HepG2 (cell line): ENCODE data around the gene OR52W1. TPM values are rescaled to one million over a fixed set of nuclear protein-coding genes. Genes with fewer than 3 reads are reported as not detected.

Experiments
- ATAC-seq: fragments of 200-7000 bp; cut with Tn5 transposase; 3 replicates; pipeline ENCODE4 v1.9.1; 2020; ENCODE audit warnings: mild to moderate bottlenecking, moderate library complexity
- BruUV-seq: library from RNA; stranded (reverse); fragments of 400-500 nt; replicated peaks from 2 replicates; lab custom pipeline; 2021; lab: Mats Ljungman, UMichigan
- CTCF ChIA-PET: fragments of 300-600 bp; formaldehyde crosslinking; extraction: SDS; loops from one replicate; lab custom pipeline; 2021; ENCODE audit warnings: low total read pairs, inconsistent platforms, low intra/inter-chr PET ratio; lab: Yijun Ruan, JAX
- POLR2A ChIA-PET: fragments of 350-600 bp; sonication (Branson Sonifier 250); formaldehyde crosslinking; loops from one replicate; lab custom pipeline; 2020; ENCODE audit warnings: antibody characterized with exemption, inconsistent platforms; lab: Yijun Ruan, JAX
- DNase-seq: peaks from one replicate; pipeline ENCODE4 v3.0.0-alpha.2; 2015; ENCODE audit warnings: low spot score
- FAIRE-seq: peaks from 3 replicates; lab custom pipeline; 2011; peaks lifted over from hg19 to GRCh38; lab: Jason Lieb, UNC
- H2AFZ ChIP-seq: one replicate; pipeline ENCODE4 v1.6.1; 2011; ENCODE audit warnings: low read length, inconsistent platforms
- H3K27ac ChIP-seq: fragments of 300-600 bp; 3 replicates; pipeline ENCODE4 v1.8.0; 2011; ENCODE audit warnings: mixed run types, mild to moderate bottlenecking, mixed read lengths, low read length, inconsistent platforms; ENCODE audit not compliant: insufficient read depth; ENCODE audit errors: extremely low read length
- H3K27me3 ChIP-seq, 2 experiments: fragments of 200-600 bp in 1 of 2; 2 replicates in 1 of 2; 3 replicates in 1 of 2; pipeline versions ENCODE4 v1.6.0 to v1.8.0; 2011; ENCODE audit warnings: low read length in 2 of 2, mild to moderate bottlenecking in 2 of 2, moderate library complexity in 2 of 2, inconsistent platforms in 1 of 2; ENCODE audit not compliant: insufficient read depth in 2 of 2, control insufficient read depth in 1 of 2
- H3K36me3 ChIP-seq, 2 experiments: fragments of 200-600 bp in 1 of 2; replicated peaks in 1 of 2; 2 replicates in 1 of 2; 3 replicates in 1 of 2; pipeline versions ENCODE4 v1.5.1 to v1.8.0; 2011; ENCODE audit warnings: low read length in 2 of 2, inconsistent platforms in 1 of 2; ENCODE audit not compliant: insufficient read depth in 2 of 2, control insufficient read depth in 1 of 2
- H3K4me1 ChIP-seq: 2 replicates; pipeline ENCODE4 v1.5.1; 2012; ENCODE audit warnings: low read length, inconsistent platforms; ENCODE audit not compliant: insufficient read depth
- H3K4me2 ChIP-seq: 2 replicates; pipeline ENCODE4 v1.6.0; 2011; ENCODE audit warnings: low read depth, low read length, inconsistent platforms
- H3K4me3 ChIP-seq, 3 experiments: fragments of 200-600 bp in 1 of 3; sonication (generic), shearing (Covaris generic) in 1 of 3; replicated peaks in 1 of 3; 2 replicates each; pipeline ENCODE4 v1.5.1; 2011 to 2016; ENCODE audit warnings: low read length in 3 of 3, inconsistent platforms in 2 of 3, low read depth in 2 of 3, mild to moderate bottlenecking in 2 of 3, control low read depth in 1 of 3, mixed read lengths in 1 of 3; ENCODE audit not compliant: insufficient read depth in 1 of 3
- H3K79me2 ChIP-seq: one replicate; pipeline ENCODE4 v1.6.1; 2011; ENCODE audit warnings: low read length, inconsistent platforms; ENCODE audit not compliant: insufficient read depth
- H3K9ac ChIP-seq: 2 replicates; pipeline ENCODE4 v1.6.0; 2011; ENCODE audit warnings: mild to moderate bottlenecking, low read depth, low read length, inconsistent platforms; ENCODE audit not compliant: insufficient read depth
- H3K9me3 ChIP-seq: 2 replicates; pipeline ENCODE4 v1.5.1; 2012; ENCODE audit warnings: mild to moderate bottlenecking, low read length
- H4K20me1 ChIP-seq: 2 replicates; pipeline ENCODE4 v1.6.0; 2011; ENCODE audit warnings: inconsistent platforms, mild to moderate bottlenecking, low read length, moderate library complexity; ENCODE audit not compliant: insufficient read depth
- GLI4 ChIP-seq: sonication (generic); formaldehyde crosslinking; IDR thresholded peaks from 2 replicates; pipeline ENCODE4 v1.5.1; 2020; ENCODE audit warnings: missing genetic modification reagents, mild to moderate bottlenecking, moderate library complexity, borderline replicate concordance
- KDM2A ChIP-seq: sonication (generic); formaldehyde crosslinking; IDR thresholded peaks from 2 replicates; pipeline ENCODE4 v1.4.0; 2020; ENCODE audit warnings: low read depth, missing genetic modification reagents, borderline replicate concordance
- KDM4B ChIP-seq: sonication (generic); formaldehyde crosslinking; IDR thresholded peaks from 2 replicates; pipeline ENCODE4 v1.4.0; 2020; ENCODE audit warnings: missing genetic modification reagents
- KMT2A ChIP-seq: sonication (generic); formaldehyde crosslinking; IDR thresholded peaks from 2 replicates; pipeline ENCODE4 v1.4.0; 2020; ENCODE audit warnings: missing genetic modification reagents
- MAFF ChIP-seq: IDR thresholded peaks from 2 replicates; pipeline ENCODE4 v1.6.1; 2011; ENCODE audit warnings: low read depth, low read length, improper control_type of control experiment
- MED8 ChIP-seq: sonication (generic); formaldehyde crosslinking; IDR thresholded peaks from 2 replicates; pipeline ENCODE4 v1.8.1; 2023; ENCODE audit warnings: mild to moderate bottlenecking, missing genetic modification reagents; ENCODE audit not compliant: insufficient replicate concordance
- MYC ChIP-seq: sonication (generic); formaldehyde crosslinking; IDR thresholded peaks from 2 replicates; pipeline ENCODE4 v1.9.0; 2021; ENCODE audit warnings: missing genetic modification reagents, borderline replicate concordance
- RBFOX2 ChIP-seq: fragments of 200-400 bp; formaldehyde crosslinking; IDR thresholded peaks from 2 replicates; pipeline ENCODE4 v1.6.1; 2017; ENCODE audit warnings: low read depth, mild to moderate bottlenecking, low read length
- REPIN1 ChIP-seq: sonication (generic); formaldehyde crosslinking; IDR thresholded peaks from 2 replicates; pipeline ENCODE4 v1.8.0; 2022; ENCODE audit warnings: missing genetic modification reagents, low read depth, mild to moderate bottlenecking, borderline replicate concordance
- RFX3 ChIP-seq: IDR thresholded peaks from 2 replicates; pipeline ENCODE4 v1.6.1; 2016; ENCODE audit warnings: missing biosample characterization, missing genetic modification reagents
- TOE1 ChIP-seq: sonication (generic); formaldehyde crosslinking; IDR thresholded peaks from 2 replicates; pipeline ENCODE4 v1.4.0; 2020; ENCODE audit warnings: mild to moderate bottlenecking, missing genetic modification reagents
- ZNF230 ChIP-seq: sonication (generic); formaldehyde crosslinking; IDR thresholded peaks from 2 replicates; pipeline ENCODE4 v1.4.0; 2020; ENCODE audit warnings: mild to moderate bottlenecking, missing genetic modification reagents
- ZNF333 ChIP-seq: sonication (generic); formaldehyde crosslinking; IDR thresholded peaks from 2 replicates; pipeline ENCODE4 v1.4.0; 2020; ENCODE audit warnings: mild to moderate bottlenecking, missing genetic modification reagents, borderline replicate concordance
- WGBS: methylation state at CpG from one replicate; pipeline ENCODE4 v1.1.6; 2017; ENCODE audit warnings: low lambda C conversion rate; 5-methylcytosine and 5-hydroxymethylcytosine counted together
- in situ Hi-C: cut with HindIII; loops from 2 replicates; pipeline ENCODE4 v1.10.0; 2017; ENCODE audit warnings: low pct_unique_long_range_greater_than_20kb; ENCODE audit not compliant: extremely low pct_ligation_motif_present
- intact Hi-C: fragments of 100-400 bp; cut with micrococcal nuclease; formaldehyde crosslinking; loops from one replicate; pipeline ENCODE4 v1.10.0; 2022; ENCODE audit not compliant: unreplicated experiment
- polyA plus RNA-seq, 8 experiments: library from polyadenylated mRNA; depleted of rRNA in 3 of 8; stranded (reverse) in 7 of 8; unstranded in 1 of 8; fragments of >200 nt; fragmentation: Illumina TruSeq in 4 of 8; extraction: Trizol in 4 of 8; gene quantifications; 2 replicates each; pipeline versions ENCODE4 v1.2.1 to v1.2.3, GENCODE V29; 2011 to 2016; ENCODE audit warnings: low read depth in 4 of 8, missing spikeins in 1 of 8, mixed read lengths in 1 of 8; ENCODE audit not compliant: insufficient read depth in 1 of 8
- total RNA-seq, 5 experiments: library from RNA; depleted of rRNA; stranded (reverse); fragments of >200 nt; fragmentation: Illumina TruSeq; extraction: Trizol; gene quantifications; 2 replicates each; pipeline ENCODE4 v1.2.3, GENCODE V29; 2016; ENCODE audit warnings: low read depth in 1 of 5
- TF ChIP-seq, protein P1 (sequence below), 2 experiments: fragments of 450-650 bp in 1 of 2; sonication (generic) in 1 of 2; formaldehyde crosslinking; IDR thresholded peaks; 2 replicates each; pipeline versions ENCODE4 v1.5.0 to v1.8.0; 2020 to 2022; ENCODE audit warnings: mild to moderate bottlenecking in 1 of 2, missing genetic modification reagents in 1 of 2
- TF ChIP-seq, protein P2 (sequence below): sonication (generic); formaldehyde crosslinking; IDR thresholded peaks from 2 replicates; pipeline ENCODE4 v1.5.1; 2020; ENCODE audit warnings: missing genetic modification reagents, mild to moderate bottlenecking, borderline replicate concordance
- TF ChIP-seq, protein P3 (sequence below), 2 experiments: sonication (generic) in 1 of 2; formaldehyde crosslinking in 1 of 2; IDR thresholded peaks; 2 replicates each; pipeline versions ENCODE4 v1.4.0 to v1.6.1; 2018 to 2020; ENCODE audit warnings: missing genetic modification reagents in 2 of 2, borderline replicate concordance in 1 of 2, low read depth in 1 of 2, mild to moderate bottlenecking in 1 of 2, missing biosample characterization in 1 of 2

The OR52W1 gene
- total and polyA plus RNA-seq, 2 of the 13 experiments (the other 11 are each of a cell fraction or from before 2014, with no cell fraction given) = not detected

DNA sequence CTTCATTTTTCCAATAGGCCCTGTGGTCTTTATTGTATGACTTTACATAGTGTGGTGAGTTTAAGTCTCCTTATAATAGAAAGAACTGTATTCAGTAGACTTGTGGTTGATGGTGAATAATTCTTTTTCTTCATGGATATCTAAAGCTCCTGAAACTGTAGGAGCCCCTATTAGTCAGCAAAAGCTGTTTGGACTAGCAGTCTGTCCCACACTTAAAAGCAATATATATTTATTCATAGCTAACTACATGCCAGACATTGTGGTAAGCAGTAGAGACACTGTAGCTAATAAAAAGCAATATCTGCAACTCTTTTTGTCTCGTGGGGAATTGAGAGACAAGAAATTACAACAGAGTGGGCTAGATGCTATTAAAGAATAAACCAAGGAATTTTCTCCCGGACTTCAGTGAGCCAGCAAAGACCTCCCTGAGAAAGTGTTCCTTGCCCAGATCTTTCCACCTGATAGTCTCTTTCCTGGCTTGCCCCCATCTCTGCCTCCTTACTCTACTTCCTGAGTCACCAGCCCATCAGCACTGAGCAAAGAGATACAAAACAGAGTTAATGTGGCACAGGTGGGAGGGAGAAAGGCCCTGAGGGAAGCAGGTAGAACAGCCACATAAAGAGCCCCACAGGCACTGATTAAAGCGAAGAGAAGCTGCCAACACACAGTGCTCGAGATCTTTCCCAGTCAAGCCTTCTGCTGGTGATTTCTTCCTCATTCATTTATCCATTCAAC, 1.4 kb upstream of the OR52W1 start:
- intact Hi-C loops (no loop called here), in situ Hi-C loops (no loop called here)
- Histone ChIP-seq H4K20me1 (no peaks in the 10 kb centered on the region), H3K27me3 (peaks cover 1 to 5% of the 10 kb centered on the region in 2 experiments; a peak in 3 of 5 replicates), H3K36me3 (no peaks in the 10 kb centered on the region), H3K27ac (no peak overlapping the region), H2AFZ (no peak overlapping the region), H3K4me3 (no peak overlapping the region), H3K4me2 (no peak overlapping the region), H3K9me3 (no peaks in the 10 kb centered on the region), H3K4me1 (no peaks in the 10 kb centered on the region), H3K9ac (no peak overlapping the region), H3K79me2 (no peaks in the 10 kb centered on the region)
- DNase-seq (no peak), ATAC-seq (no peak), FAIRE-seq (no peak)
- 0% methylated on average over 4 of the region's 4 CpGs for WGBS
- CTCF ChIA-PET = no interaction called here
- BruUV-seq = no TSS peak
- POLR2A ChIA-PET = no interaction called here
- TF ChIP-seq ZNF230 (CRISPR knock-in tag) = no peak
- TF ChIP-seq KDM4B (CRISPR knock-in tag) = no peak
- TF ChIP-seq REPIN1 = no peak
- TF ChIP-seq KDM2A (CRISPR knock-in tag) = no peak
- TF ChIP-seq RFX3 (CRISPR knock-in tag) = no peak
- TF ChIP-seq, protein P1, sequence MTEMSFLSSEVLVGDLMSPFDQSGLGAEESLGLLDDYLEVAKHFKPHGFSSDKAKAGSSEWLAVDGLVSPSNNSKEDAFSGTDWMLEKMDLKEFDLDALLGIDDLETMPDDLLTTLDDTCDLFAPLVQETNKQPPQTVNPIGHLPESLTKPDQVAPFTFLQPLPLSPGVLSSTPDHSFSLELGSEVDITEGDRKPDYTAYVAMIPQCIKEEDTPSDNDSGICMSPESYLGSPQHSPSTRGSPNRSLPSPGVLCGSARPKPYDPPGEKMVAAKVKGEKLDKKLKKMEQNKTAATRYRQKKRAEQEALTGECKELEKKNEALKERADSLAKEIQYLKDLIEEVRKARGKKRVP (CRISPR knock-in tag; IDR thresholded peaks at IDR 0.05) = no peak
- TF ChIP-seq KMT2A = no peak
- no peak for TF ChIP-seq MED8 (CRISPR knock-in tag)
- TF ChIP-seq TOE1 (CRISPR knock-in tag) = no peak
- TF ChIP-seq ZNF333 (CRISPR knock-in tag) = no peak
- TF ChIP-seq, protein P2, sequence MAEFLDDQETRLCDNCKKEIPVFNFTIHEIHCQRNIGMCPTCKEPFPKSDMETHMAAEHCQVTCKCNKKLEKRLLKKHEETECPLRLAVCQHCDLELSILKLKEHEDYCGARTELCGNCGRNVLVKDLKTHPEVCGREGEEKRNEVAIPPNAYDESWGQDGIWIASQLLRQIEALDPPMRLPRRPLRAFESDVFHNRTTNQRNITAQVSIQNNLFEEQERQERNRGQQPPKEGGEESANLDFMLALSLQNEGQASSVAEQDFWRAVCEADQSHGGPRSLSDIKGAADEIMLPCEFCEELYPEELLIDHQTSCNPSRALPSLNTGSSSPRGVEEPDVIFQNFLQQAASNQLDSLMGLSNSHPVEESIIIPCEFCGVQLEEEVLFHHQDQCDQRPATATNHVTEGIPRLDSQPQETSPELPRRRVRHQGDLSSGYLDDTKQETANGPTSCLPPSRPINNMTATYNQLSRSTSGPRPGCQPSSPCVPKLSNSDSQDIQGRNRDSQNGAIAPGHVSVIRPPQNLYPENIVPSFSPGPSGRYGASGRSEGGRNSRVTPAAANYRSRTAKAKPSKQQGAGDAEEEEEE (CRISPR knock-in tag) = no peak
- TF ChIP-seq, protein P3, sequence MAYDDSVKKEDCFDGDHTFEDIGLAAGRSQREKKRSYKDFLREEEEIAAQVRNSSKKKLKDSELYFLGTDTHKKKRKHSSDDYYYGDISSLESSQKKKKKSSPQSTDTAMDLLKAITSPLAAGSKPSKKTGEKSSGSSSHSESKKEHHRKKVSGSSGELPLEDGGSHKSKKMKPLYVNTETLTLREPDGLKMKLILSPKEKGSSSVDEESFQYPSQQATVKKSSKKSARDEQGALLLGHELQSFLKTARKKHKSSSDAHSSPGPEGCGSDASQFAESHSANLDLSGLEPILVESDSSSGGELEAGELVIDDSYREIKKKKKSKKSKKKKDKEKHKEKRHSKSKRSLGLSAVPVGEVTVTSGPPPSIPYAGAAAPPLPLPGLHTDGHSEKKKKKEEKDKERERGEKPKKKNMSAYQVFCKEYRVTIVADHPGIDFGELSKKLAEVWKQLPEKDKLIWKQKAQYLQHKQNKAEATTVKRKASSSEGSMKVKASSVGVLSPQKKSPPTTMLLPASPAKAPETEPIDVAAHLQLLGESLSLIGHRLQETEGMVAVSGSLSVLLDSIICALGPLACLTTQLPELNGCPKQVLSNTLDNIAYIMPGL (CRISPR knock-in tag; IDR thresholded peaks at IDR 0.05; ENCODE audit: borderline replicate concordance in 1 of 2, low read depth in 1 of 2) = no peak
- TF ChIP-seq GLI4 (CRISPR knock-in tag) = no peak
- no peak for TF ChIP-seq MAFF
- TF ChIP-seq RBFOX2 = no peak
- TF ChIP-seq MYC (CRISPR knock-in tag) = no peak
